A549 treated with Mapracorat at 1 μM for 4 hours (cell line): Measurements from ENCODE around the gene USP7. TPM values are rescaled to one million over a fixed set of nuclear protein-coding genes. Genes with fewer than 3 reads are reported as not detected.

Experiments
- total RNA-seq: library from RNA; stranded (reverse); fragments of 200-300 nt; extraction: Qiagen RNA extraction; gene quantifications from 5 replicates; pipeline ENCODE4 v1.2.3, GENCODE V29; 2022

The USP7 gene
- total RNA-seq = 67.6 to 85.5 TPM (median 75.0 TPM) in 5 replicates

DNA sequence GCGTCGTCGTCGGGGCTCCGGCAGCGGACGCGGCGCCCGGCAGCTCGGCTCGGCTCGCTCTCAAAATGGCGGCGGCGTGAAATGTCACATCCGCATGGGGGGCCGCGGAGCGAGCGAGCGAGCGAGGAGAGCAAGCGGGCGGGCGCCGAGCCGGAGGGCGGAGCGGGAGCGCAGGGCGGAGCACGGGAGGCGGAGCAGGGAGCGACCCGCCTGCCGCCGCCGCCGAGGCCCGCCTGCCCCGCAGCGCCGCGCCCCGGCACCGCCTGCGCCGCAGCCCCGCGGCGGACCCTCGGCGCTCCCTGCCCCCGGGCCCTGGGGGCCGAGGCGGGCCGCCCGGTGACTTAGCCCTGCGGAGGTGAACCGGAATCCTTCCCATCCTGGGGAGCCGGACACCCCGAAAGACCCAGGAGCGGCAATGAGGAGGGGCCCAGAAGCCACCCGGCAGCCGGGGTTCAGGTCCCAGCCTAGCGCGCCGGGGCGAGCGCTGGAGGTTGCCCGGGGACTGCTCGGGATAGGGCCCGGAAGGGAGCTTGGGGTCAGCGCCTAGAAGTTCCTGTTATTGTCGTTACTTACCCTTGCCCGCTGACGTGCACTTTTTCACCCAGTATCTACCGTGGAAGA, at the start of gene USP7:
Gene USP7 (minus strand): TSS at position 86 of the 621 bp plus-strand sequence. CDS start 621 bp downstream, outside the sequence.

DNA sequence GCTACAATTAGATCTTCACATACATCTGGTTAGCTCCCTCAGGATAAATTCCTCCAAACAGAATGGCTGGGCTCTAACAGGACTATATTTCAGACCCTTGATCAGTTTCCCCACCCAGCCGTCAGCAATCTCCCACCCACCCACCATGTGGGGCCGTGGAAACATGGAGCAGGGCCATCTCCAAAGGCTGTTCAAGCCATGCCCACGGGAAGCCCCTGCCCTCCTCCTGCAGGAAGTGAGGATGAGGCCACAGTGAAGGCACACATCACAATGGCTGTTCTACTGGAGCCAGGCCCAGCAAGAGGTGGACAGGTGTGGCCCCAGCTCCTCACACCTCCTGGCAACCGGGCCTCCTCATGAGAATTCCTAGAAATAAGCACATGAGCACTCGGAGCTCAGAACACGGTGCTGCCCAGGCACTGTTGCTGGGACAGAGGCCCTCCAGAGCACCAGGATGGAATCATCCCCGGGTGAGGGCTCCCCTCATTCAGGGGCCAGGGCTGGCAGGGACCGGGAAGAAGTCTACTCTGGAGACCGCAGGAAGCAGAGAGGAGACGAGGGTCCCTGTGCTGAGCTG, 81.6 kb downstream of the USP7 start, which contains the start of gene LITAFD:
Gene LITAFD (plus strand): TSS at position 311 of the 577 bp plus-strand sequence. CDS start 2,005 bp downstream, outside the sequence.

GRCh38 chr16:8868416-8869211, 95.1 kb downstream of the USP7 start, which contains the start of gene CARHSP1:
Gene CARHSP1, minus strand, starts transcription at chr16:8869006. Its CDS starts 9,678 bp downstream, at chr16:8859328.

Other genes starting within 250 kb of the USP7 start
- gene TMEM186, start 166.3 kb downstream of the USP7 start, total RNA-seq = 12.4 to 14.9 TPM (median 14.2 TPM) in 5 replicates
- 89.9 to 102 TPM (median 95.6 TPM) in 5 replicates for gene PMM2, start 166.1 kb downstream of the USP7 start, total RNA-seq
- 138 to 158 TPM (median 146 TPM) in 5 replicates for gene CARHSP1, start 94.9 kb downstream of the USP7 start, total RNA-seq
- not detected in 5 replicates for gene LITAFD, start 81.6 kb downstream of the USP7 start, total RNA-seq
- gene HAPSTR1, start 127.7 kb upstream of the USP7 start, total RNA-seq = 21.5 to 24.9 TPM (median 23.5 TPM) in 5 replicates